GM18873 (cell line): ENCODE results near the gene SMCO1.
"Not testable (repeated sequence)": the region's sequence is repeated elsewhere in the genome, so short reads cannot be mapped to it uniquely, and the experiment has no call there.

Experiments
- ATAC-seq: cut with Tn5 transposase; IDR thresholded peaks from one replicate; pipeline ENCODE4 v1.9.1; 2021; ENCODE audit warnings: mild to moderate bottlenecking, moderate library complexity, moderate number of reproducible peaks; ENCODE audit not compliant: unreplicated experiment, low FRiP score

Gene SMCO1

GRCh38 chr3:196498297-196498696 lies 16.8 kb downstream of the SMCO1 start:
- ATAC-seq = no peak

- no peak for ATAC-seq
Observed at GRCh38 chr3:196496183-196496582, 19.0 kb downstream of the SMCO1 start.

- no peak for ATAC-seq
Observed at GRCh38 chr3:196493292-196493691, 21.9 kb downstream of the SMCO1 start.

GRCh38 chr3:196492080-196492479 lies 23.1 kb downstream of the SMCO1 start:
- no peak for ATAC-seq

- no peak for ATAC-seq
Observed at GRCh38 chr3:196489747-196490146, 25.4 kb downstream of the SMCO1 start.

GRCh38 chr3:196486263-196486662 lies 28.9 kb downstream of the SMCO1 start:
- no peak for ATAC-seq

GRCh38 chr3:196477678-196478077 lies 37.5 kb downstream of the SMCO1 start:
- ATAC-seq = no peak

GRCh38 chr3:196472286-196472685 lies 42.9 kb downstream of the SMCO1 start:
- ATAC-seq = no peak

GRCh38 chr3:196471551-196471950 lies 43.6 kb downstream of the SMCO1 start:
- no peak for ATAC-seq

GRCh38 chr3:196470182-196470581 lies 45.0 kb downstream of the SMCO1 start:
- not testable (repeated sequence) for ATAC-seq

- ATAC-seq = no peak
Observed at GRCh38 chr3:196463804-196464203, 51.3 kb downstream of the SMCO1 start.

GRCh38 chr3:196463478-196463756 lies 51.7 kb downstream of the SMCO1 start:
- no peak for ATAC-seq

- not testable (repeated sequence) for ATAC-seq
Observed at GRCh38 chr3:196462680-196463477, 52.3 kb downstream of the SMCO1 start.

GRCh38 chr3:196458063-196458462 lies 57.1 kb downstream of the SMCO1 start:
- ATAC-seq = no peak

- ATAC-seq = not testable (repeated sequence)
Observed at GRCh38 chr3:196457470-196457869, 57.7 kb downstream of the SMCO1 start.
